Fibroblast of the aortic adventitia (primary cell): ENCODE results near the gene IL4I1. TPM values are rescaled to one million over a fixed set of nuclear protein-coding genes. Genes with fewer than 3 reads are reported as not detected.

ENCODE experiments used
- DNase-seq: peaks from one replicate; pipeline ENCODE4 v3.0.0-alpha.2; 2010; ENCODE audit warnings: low read depth
- H3K4me3 ChIP-seq: 2 replicates; pipeline ENCODE4 v1.5.1; 2011; ENCODE audit warnings: low read depth, mild to moderate bottlenecking, control low read depth, low read length, moderate library complexity
- CTCF ChIP-seq: IDR thresholded peaks from 2 replicates; pipeline ENCODE4 v1.5.1; 2011; ENCODE audit warnings: mild to moderate bottlenecking, low read length, control low read depth, inconsistent platforms; ENCODE audit not compliant: insufficient read depth
- total RNA-seq: library from RNA; depleted of rRNA; stranded (reverse); fragments of >200 nt; gene quantifications from 2 replicates; pipeline ENCODE4 v1.2.3, GENCODE V29; 2012; ENCODE audit warnings: low replicate concordance

The IL4I1 gene
- total RNA-seq, 1 donor: not detected

- peak; percentile 13 for TF ChIP-seq CTCF
- H3K4me3 ChIP-seq: no peak overlapping the region
- DNase-seq: no peak
Measured at GRCh38 chr19:49916839-49917733, 20.4 kb upstream of the IL4I1 start.

- no peak overlapping the region for H3K4me3 ChIP-seq
- peak; percentile 27 for TF ChIP-seq CTCF
- no peak for DNase-seq
Measured at GRCh38 chr19:49915271-49915670, 18.6 kb upstream of the IL4I1 start.

DNA sequence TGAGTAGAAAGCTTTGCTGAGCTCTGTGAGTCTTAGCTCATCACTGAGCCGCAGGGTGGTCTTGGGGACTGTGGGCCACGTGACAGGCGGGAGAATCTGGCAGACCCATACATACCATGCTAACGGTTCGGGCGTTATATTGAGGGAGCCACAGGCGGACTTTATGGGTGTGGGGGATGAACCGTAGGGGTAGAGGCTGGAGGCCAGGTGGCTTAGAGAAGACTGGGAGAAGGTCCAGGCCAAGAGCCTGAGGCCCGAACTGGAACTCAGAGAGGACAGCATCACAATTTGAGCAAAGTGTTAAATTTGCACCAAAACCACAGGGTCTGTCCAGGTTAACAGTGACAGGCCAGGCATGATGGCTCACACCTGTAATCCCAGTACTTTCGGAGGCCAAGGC lies 17.0 kb upstream of the IL4I1 start:
- no peak overlapping the region for H3K4me3 ChIP-seq
- no peak for DNase-seq
- TF ChIP-seq CTCF: no peak

GRCh38 chr19:49912965-49913685 lies 16.4 kb upstream of the IL4I1 start:
- no peak for DNase-seq
- no peak for TF ChIP-seq CTCF
- no peak overlapping the region for H3K4me3 ChIP-seq

DNA sequence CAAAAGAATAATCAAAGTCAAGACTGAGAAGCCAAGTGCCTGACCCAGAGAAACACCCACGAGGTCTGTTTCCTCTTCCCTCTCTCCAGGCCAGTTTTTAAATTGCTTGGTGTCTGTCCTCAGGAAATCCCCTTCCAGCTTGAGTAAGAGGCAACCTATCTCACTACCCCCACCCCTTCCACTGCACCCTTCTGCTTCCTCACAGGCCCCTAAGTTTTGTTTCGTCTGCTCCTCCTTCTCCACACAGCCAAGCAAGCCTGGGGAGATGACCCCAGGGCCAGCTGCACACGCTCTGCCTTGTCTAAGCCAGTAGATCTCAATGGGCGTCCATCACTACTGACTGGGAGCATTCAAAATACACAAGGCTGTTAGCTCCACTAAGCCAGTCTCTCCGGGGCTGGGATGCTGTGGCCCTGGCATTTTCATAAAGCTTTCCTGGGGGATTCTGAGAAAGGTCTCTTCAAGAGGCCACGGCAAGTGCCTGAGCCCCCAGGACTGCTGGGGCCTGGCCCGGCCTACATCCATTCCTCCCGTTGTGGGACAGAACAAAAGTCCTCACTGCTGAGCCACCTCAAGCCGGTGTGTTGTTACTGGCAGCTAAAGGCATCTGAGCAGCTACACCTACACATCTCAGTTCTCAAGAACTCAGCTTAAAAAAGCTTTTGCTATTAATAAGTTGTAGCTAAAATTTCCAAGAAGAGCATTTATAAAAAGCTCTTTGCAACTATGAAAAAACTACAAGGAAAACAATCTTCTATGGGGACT lies 14.9 kb upstream of the IL4I1 start:
- no peak for TF ChIP-seq CTCF
- no peak for DNase-seq
- H3K4me3 ChIP-seq: no peak overlapping the region

- no peak overlapping the region for H3K4me3 ChIP-seq
- DNase-seq: no peak
- no peak for TF ChIP-seq CTCF
Measured at GRCh38 chr19:49910179-49910578, 13.5 kb upstream of the IL4I1 start.
